ENCODE results near the gene MRPL54. TPM values are rescaled to one million over a fixed set of nuclear protein-coding genes. Genes with fewer than 3 reads are reported as not detected.
"Not testable (repeated sequence)": the region's sequence is repeated elsewhere in the genome, so short reads cannot be mapped to it uniquely, and the experiment has no call there.

MRPL54 gene
- total RNA-seq, 2 donors from 2014 or later: 25.5 to 57.2 TPM

DNA sequence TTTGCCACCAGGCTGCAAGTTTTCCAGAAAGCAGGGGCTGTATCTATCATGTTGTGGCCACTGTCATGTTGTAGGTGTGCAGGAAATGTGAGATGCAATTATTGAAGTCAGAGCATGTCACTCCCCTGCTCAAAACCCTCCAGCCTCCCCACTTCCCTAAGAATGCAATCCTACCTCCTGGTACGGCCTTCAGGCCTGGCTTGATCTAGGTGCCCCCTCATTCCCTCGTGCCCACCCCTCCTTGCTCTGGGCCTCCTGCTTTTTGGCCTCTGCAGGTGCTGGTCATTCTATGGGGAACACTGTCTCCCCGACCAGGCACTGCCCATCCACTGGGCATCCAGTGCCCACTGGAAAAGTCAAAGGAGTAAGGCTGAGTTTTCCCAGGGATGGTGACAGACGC, 52.2 kb downstream of the MRPL54 start:
- no peak for ATAC-seq (replicated peaks)
- Mint-ChIP-seq H3K4me3 (peak overlapping the region; percentile 10), H3K9me3 (no peaks in the 10 kb centered on the region), H3K27me3 (no peaks in the 10 kb centered on the region), H3K36me3 (ENCODE audit: low read depth) (peaks cover 8% of the 10 kb centered on the region), H3K4me1 (peaks cover 13% of the 10 kb centered on the region), H3K27ac (peak overlapping the region; percentile 99)

DNA sequence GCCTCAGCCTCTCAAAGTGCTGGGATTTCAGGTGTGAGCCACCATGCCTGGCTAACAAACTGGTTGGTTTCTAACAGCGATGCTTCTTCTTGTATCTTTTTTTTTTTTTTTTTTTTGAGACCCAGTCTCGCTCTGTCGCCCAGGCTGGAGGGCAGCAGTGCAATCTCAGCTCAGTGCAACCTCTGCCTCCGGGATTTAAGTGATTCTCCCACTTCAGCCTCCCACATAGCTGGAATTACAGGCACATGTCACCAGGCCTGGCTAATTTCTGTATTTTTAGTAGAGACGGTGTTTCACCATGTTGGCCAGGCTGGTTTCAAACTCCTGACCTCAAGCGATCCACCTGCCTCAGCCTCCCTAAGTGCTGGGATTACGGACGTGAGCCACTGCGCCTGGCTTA, 53.7 kb downstream of the MRPL54 start:
- H3K27me3 Mint-ChIP-seq; H3K36me3 Mint-ChIP-seq (ENCODE audit: low read depth); H3K4me3 Mint-ChIP-seq; H3K27ac Mint-ChIP-seq; ATAC-seq (replicated peaks); H3K9me3 Mint-ChIP-seq: not testable (repeated sequence)
- peaks cover 13% of the 10 kb centered on the region for H3K4me1 Mint-ChIP-seq

DNA sequence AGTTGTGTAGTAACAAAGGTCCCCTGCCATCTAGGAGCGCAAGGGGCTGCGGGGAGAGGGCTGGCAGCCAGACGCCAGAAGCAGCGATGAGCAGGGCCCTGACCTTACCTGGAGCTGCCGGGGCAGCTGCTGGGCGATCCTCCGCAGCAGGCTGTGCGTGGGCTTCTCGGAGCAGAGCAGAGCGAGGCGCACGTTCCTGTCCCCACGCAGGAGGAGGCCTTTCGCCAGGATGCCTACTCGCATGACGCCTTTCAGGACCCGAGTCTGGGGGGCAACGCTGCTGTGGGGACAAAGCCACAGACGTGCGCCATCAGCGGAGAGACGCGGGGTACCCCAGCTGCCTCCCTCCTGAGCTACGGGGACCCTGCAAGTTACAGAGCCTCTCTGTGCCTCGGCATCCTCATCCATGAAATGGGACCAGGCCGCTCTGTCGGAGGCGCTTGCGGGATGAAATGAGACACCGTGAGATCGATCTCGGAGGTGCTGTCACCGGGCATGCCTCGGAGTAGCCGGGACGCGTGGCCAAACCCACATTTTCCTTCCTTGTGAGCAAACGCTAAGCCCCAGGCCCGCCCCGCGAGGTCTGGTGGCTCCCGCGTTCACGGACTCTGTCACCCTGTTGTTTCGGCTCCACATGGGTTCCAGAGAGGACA, 54.2 kb downstream of the MRPL54 start:
- no peak overlapping the region for H3K27ac Mint-ChIP-seq

More for the DNA sequence above, 54.2 kb downstream of the MRPL54 start:
- Mint-ChIP-seq H3K36me3 (ENCODE audit: low read depth) (peaks cover 8% of the 10 kb centered on the region), H3K27me3 (no peaks in the 10 kb centered on the region), H3K4me3 (no peak overlapping the region), H3K9me3 (no peaks in the 10 kb centered on the region), H3K4me1 (peaks cover 13% of the 10 kb centered on the region)
- no peak for ATAC-seq (replicated peaks)

Other genes starting within 250 kb of the MRPL54 start
- 1 to 10 TPM; 2.1 to 4.0 TPM for gene TEKTIP1, start 223.5 kb upstream of the MRPL54 start, total RNA-seq
- gene MFSD12, start 205.1 kb upstream of the MRPL54 start, total RNA-seq: 10 to 100 TPM; 38.3 to 64.1 TPM
- gene HMG20B, start 189.7 kb upstream of the MRPL54 start, total RNA-seq: 10 to 100 TPM; 40.0 to 52.3 TPM
- under 1 TPM; 0.32 to 0.42 TPM for gene GIPC3, start 177.2 kb upstream of the MRPL54 start, total RNA-seq
- under 1 TPM; 0.32 to 0.37 TPM for gene TBXA2R, start 155.8 kb upstream of the MRPL54 start, total RNA-seq
- gene CACTIN, start 135.9 kb upstream of the MRPL54 start, total RNA-seq: 10 to 100 TPM; 22.9 to 31.8 TPM
- gene PIP5K1C, start 62.2 kb upstream of the MRPL54 start, total RNA-seq: 10 to 100 TPM; 16.1 to 26.2 TPM
- 1 to 10 TPM; 1.5 to 8.6 TPM for gene TJP3, start 54.3 kb upstream of the MRPL54 start, total RNA-seq
- 10 to 100 TPM; 49.3 to 75.0 TPM for gene APBA3, start 990 bp upstream of the MRPL54 start, total RNA-seq
- gene RAX2, start 9.5 kb downstream of the MRPL54 start, total RNA-seq: not detected
- gene MATK, start 23.7 kb downstream of the MRPL54 start, total RNA-seq: 10 to 100 TPM; 14.8 to 17.1 TPM
- gene ZFR2, start 106.4 kb downstream of the MRPL54 start, total RNA-seq: 1 to 10 TPM in 1 of 2 donors, under 1 TPM in 1; 0.28 to 1.6 TPM
- not detected for gene ATCAY, start 118.0 kb downstream of the MRPL54 start, total RNA-seq
- gene NMRK2, start 170.4 kb downstream of the MRPL54 start, total RNA-seq: not detected
- gene DAPK3, start 208.4 kb downstream of the MRPL54 start, total RNA-seq: 10 to 100 TPM; 37.5 to 40.6 TPM
- gene EEF2, start 222.8 kb downstream of the MRPL54 start, total RNA-seq: 1,000 to 10,000 TPM; 3,211 to 3,379 TPM
- gene PIAS4, start 245.1 kb downstream of the MRPL54 start, total RNA-seq: 10 to 100 TPM; 32.8 to 39.1 TPM

All from activated T-helper 17 cell treated with anti-CD3 and anti-CD28 coated beads, Interleukin-2, amount 50 U/mL, for 72 hours (primary cell).